K562 (cell line): ENCODE results near the gene TTC38. TPM values are rescaled to one million over a fixed set of nuclear protein-coding genes. Genes with fewer than 3 reads are reported as not detected.

Experiments
- ATAC-seq: fragments of 200-7000 bp; cut with Tn5 transposase; 3 replicates; pipeline ENCODE4 v1.9.1; 2020; ENCODE audit warnings: moderate library complexity
- BruUV-seq: library from RNA; stranded (reverse); fragments of 400-500 nt; replicated peaks from 2 replicates; lab custom pipeline; 2021; lab: Mats Ljungman, UMichigan
- CTCF ChIA-PET: fragments of 300-600 bp; formaldehyde crosslinking; extraction: SDS; loops from one replicate; lab custom pipeline; 2021; ENCODE audit warnings: low intra/inter-chr PET ratio; lab: Yijun Ruan, JAX
- POLR2A ChIA-PET: fragments of 300-600, 350-650 bp; sonication (Branson Sonifier 250); formaldehyde crosslinking; extraction: SDS; loops from one replicate; lab custom pipeline; 2021; ENCODE audit warnings: antibody characterized with exemption, inconsistent platforms; lab: Yijun Ruan, JAX
- DNase-seq, 4 experiments: peaks; one replicate each; pipeline versions ENCODE4 v3.0.0 to v3.0.0-alpha.2; 2011 to 2018; ENCODE audit warnings: low spot score in 3 of 4, mixed read lengths in 3 of 4; ENCODE audit errors: extremely low read depth in 1 of 4
- FAIRE-seq: peaks from 2 replicates; lab custom pipeline; 2011; peaks lifted over from hg19 to GRCh38; lab: Jason Lieb, UNC
- H2AFZ ChIP-seq: 2 replicates; pipeline ENCODE4 v1.6.0; 2011; ENCODE audit warnings: low read depth, low read length, control low read depth, inconsistent platforms
- H3K27ac ChIP-seq: fragments of 200-600 bp; 3 replicates; pipeline ENCODE4 v1.8.0; 2011; ENCODE audit warnings: low read depth, mild to moderate bottlenecking, control low read depth, inconsistent platforms, low read length, moderate library complexity, mixed read lengths; ENCODE audit errors: extremely low read depth
- H3K27me3 ChIP-seq, 2 experiments: fragments of 300-600 bp in 1 of 2; 2 replicates in 1 of 2; 3 replicates in 1 of 2; pipeline versions ENCODE4 v1.6.0 to v1.8.0; 2011; ENCODE audit warnings: inconsistent platforms in 2 of 2, low read length in 2 of 2, mild to moderate bottlenecking in 1 of 2, mixed read lengths in 1 of 2, moderate library complexity in 1 of 2; ENCODE audit not compliant: control insufficient read depth in 2 of 2, insufficient read depth in 2 of 2
- H3K36me3 ChIP-seq: fragments of 300-600 bp; 3 replicates; pipeline ENCODE4 v1.8.0; 2011; ENCODE audit warnings: mild to moderate bottlenecking, low read length, inconsistent platforms; ENCODE audit not compliant: control insufficient read depth, insufficient read depth
- H3K4me1 ChIP-seq, 2 experiments: fragments of 200-600 bp in 1 of 2; replicated peaks in 1 of 2; 2 replicates in 1 of 2; 3 replicates in 1 of 2; pipeline versions ENCODE4 v1.5.1 to v1.8.0; 2011; ENCODE audit warnings: inconsistent platforms in 2 of 2, low read length in 2 of 2, mild to moderate bottlenecking in 1 of 2, mixed read lengths in 1 of 2, moderate library complexity in 1 of 2; ENCODE audit not compliant: control insufficient read depth in 2 of 2, insufficient read depth in 2 of 2
- H3K4me2 ChIP-seq: 2 replicates; pipeline ENCODE4 v1.6.1; 2011; ENCODE audit warnings: low read length, control low read depth, inconsistent platforms, mixed read lengths; ENCODE audit not compliant: insufficient read depth
- H3K4me3 ChIP-seq: fragments of 200-600 bp; sonication (generic), shearing (Covaris generic); 2 replicates; pipeline ENCODE4 v1.5.1; 2016; ENCODE audit warnings: control low read depth, inconsistent platforms
- H3K79me2 ChIP-seq: fragments of 200-600 bp; 3 replicates; pipeline ENCODE4 v1.8.0; 2011; ENCODE audit warnings: low read length, inconsistent platforms; ENCODE audit not compliant: control insufficient read depth, insufficient read depth
- H3K9ac ChIP-seq, 2 experiments: 2 replicates each; pipeline versions ENCODE4 v1.6.0 to v1.6.1; 2011; ENCODE audit warnings: low read depth in 2 of 2, low read length in 2 of 2, control low read depth in 1 of 2, inconsistent platforms in 1 of 2, mild to moderate bottlenecking in 1 of 2, mixed read lengths in 1 of 2; ENCODE audit not compliant: insufficient read depth in 1 of 2
- H3K9me1 ChIP-seq: one replicate; pipeline ENCODE4 v1.6.0; 2011; ENCODE audit warnings: inconsistent platforms, mild to moderate bottlenecking, low read length, moderate library complexity; ENCODE audit not compliant: control insufficient read depth, insufficient read depth
- H3K9me3 ChIP-seq: replicated peaks from 2 replicates; pipeline ENCODE4 v1.5.1; 2011; ENCODE audit warnings: low read depth, low read length, inconsistent platforms; ENCODE audit not compliant: control insufficient read depth, insufficient read depth
- H4K20me1 ChIP-seq: replicated peaks from 2 replicates; pipeline ENCODE4 v1.6.1; 2011; ENCODE audit warnings: low read length, inconsistent platforms, mixed read lengths; ENCODE audit not compliant: control insufficient read depth, insufficient read depth
- ESRRB ChIP-seq: fragments of 250-450 bp; sonication (Bioruptor Pico); IDR thresholded peaks from 2 replicates; pipeline ENCODE4 v1.5.0; 2020; ENCODE audit warnings: mild to moderate bottlenecking, moderate library complexity, borderline replicate concordance
- RAD21 ChIP-seq, 2 experiments: fragments of 250-450 bp in 1 of 2; fragments of 450-650 bp in 1 of 2; sonication (Bioruptor Pico) in 1 of 2; formaldehyde crosslinking in 1 of 2; IDR thresholded peaks in 1 of 2; conservative IDR thresholded peaks in 1 of 2; 2 replicates each; pipeline versions ENCODE4 v1.4.0 to v1.8.0; 2020 to 2022; ENCODE audit warnings: mild to moderate bottlenecking in 2 of 2, moderate library complexity in 1 of 2
- RCOR1 ChIP-seq, 2 experiments: IDR thresholded peaks; 2 replicates each; pipeline ENCODE4 v1.6.1; 2012; ENCODE audit warnings: low read depth in 2 of 2, low read length in 2 of 2, borderline replicate concordance in 1 of 2, improper control_type of control experiment in 1 of 2
- ZNF146 ChIP-seq: IDR thresholded peaks from one replicate; pipeline ENCODE4 v1.6.1; 2018; ENCODE audit warnings: missing compliant biosample characterization; ENCODE audit not compliant: unreplicated experiment
- WGBS: fragments of 100-300 bp; shearing (Covaris generic); methylation state at CpG from one replicate; pipeline ENCODE4 v1.1.6; 2016; ENCODE audit warnings: low coverage, mixed read lengths; ENCODE audit not compliant: insufficient coverage; ENCODE audit errors: missing lambda C conversion rate; 5-methylcytosine and 5-hydroxymethylcytosine counted together
- in situ Hi-C: fragments of 300-500 bp; cut with MboI; formaldehyde crosslinking; loops from 4 replicates; pipeline ENCODE4 v1.15.0; 2018; ENCODE audit warnings: inconsistent platforms, mixed read lengths
- intact Hi-C: fragments of 100-400 bp; cut with micrococcal nuclease; formaldehyde crosslinking; loops from 2 replicates; pipeline ENCODE4 v1.14.2; 2022
- polyA plus RNA-seq, 8 experiments: library from polyadenylated mRNA; depleted of rRNA in 4 of 8; stranded (reverse) in 5 of 8; unstranded in 3 of 8; fragments of >200 nt; fragmentation: Nextera tagmentation in 2 of 8; fragmentation: Illumina TruSeq in 1 of 8; extraction: Ambion mirVana in 2 of 8; extraction: Trizol in 1 of 8; gene quantifications; 2 replicates each; pipeline versions ENCODE4 v1.2.1 to v1.2.3, GENCODE V29; 2011 to 2014; ENCODE audit warnings: inconsistent platforms in 1 of 8, missing spikeins in 1 of 8
- total RNA-seq, 7 experiments: library from RNA; depleted of rRNA in 6 of 7; stranded (reverse); fragments of >200 nt in 6 of 7; fragmentation: Illumina TruSeq in 2 of 7; extraction: Trizol in 2 of 7; gene quantifications; 2 replicates each; pipeline versions ENCODE4 v1.2.1 to v1.2.3, GENCODE V29; 2011 to 2021; ENCODE audit warnings: low replicate concordance in 1 of 7
- TF ChIP-seq, protein P1 (sequence below): fragments of 450-650 bp; formaldehyde crosslinking; IDR thresholded peaks from 2 replicates; pipeline ENCODE4 v1.4.0; 2020; ENCODE audit warnings: mild to moderate bottlenecking

Gene TTC38
- total and polyA plus RNA-seq, 9 of the 15 experiments (the other 6 are each of a cell fraction or from before 2014, with no cell fraction given) = 0.84 to 28.4 (median 18.1) TPM

DNA sequence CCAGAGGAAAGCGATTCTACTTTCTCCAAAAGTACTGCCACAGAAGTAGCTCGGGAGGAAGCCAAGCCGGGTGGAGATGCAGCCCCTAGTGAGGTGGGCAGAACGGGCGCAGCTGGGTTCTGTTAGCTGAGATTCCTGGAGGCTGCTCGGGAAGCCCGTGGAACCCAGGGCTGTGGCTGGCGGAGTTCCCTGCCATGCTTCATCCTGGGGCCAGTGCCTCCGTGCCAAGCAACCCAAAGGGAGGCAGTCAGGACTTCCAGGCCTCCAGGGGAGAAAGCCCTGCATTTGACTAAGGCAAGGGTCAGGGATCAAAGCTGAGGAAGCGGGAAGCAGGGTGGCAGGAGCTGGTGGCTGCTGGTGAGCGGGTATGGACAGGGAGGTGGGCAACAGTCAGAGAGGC lies 61.0 kb downstream of the TTC38 start:
- no peaks in the 10 kb centered on the region for H3K4me1 ChIP-seq
- no peak for ATAC-seq
- H3K27ac ChIP-seq = no peak overlapping the region
- BruUV-seq = no TSS peak
- no peaks in the 10 kb centered on the region for H3K9me3 ChIP-seq
- H3K79me2 ChIP-seq = no peaks in the 10 kb centered on the region
- no peak overlapping the region for H2AFZ ChIP-seq
- no peak overlapping the region for H3K4me2 ChIP-seq
- no peak for DNase-seq
- POLR2A ChIA-PET = interaction anchor here (0.6 kb wide), 1 partner anchor 32 kb away, joined by 3 read pairs; no protein-coding TSS in a partner anchor
- H3K9ac ChIP-seq = no peak overlapping the region
- no peak for FAIRE-seq
- in situ Hi-C loops (no loop called here), intact Hi-C loops (no loop called here)
- H3K4me3 ChIP-seq = no peak overlapping the region
- no peaks in the 10 kb centered on the region for H3K27me3 ChIP-seq
- 83% methylated on average over 4 of the region's 11 CpGs for WGBS
- no peak for TF ChIP-seq ESRRB (CRISPR knock-in tag)
- TF ChIP-seq RCOR1 (IDR thresholded peaks at IDR 0.05; ENCODE audit: borderline replicate concordance in 1 of 2, low read depth in 2 of 2, low read length in 2 of 2) = no peak
- TF ChIP-seq RAD21 (CRISPR knock-in tag; conservative IDR thresholded peaks at IDR 0.05 in 1 of 2, IDR thresholded peaks at IDR 0.05 in 1 of 2) = no peak
- TF ChIP-seq ZNF146 (CRISPR knock-in tag) = no peak
- TF ChIP-seq, protein P1, sequence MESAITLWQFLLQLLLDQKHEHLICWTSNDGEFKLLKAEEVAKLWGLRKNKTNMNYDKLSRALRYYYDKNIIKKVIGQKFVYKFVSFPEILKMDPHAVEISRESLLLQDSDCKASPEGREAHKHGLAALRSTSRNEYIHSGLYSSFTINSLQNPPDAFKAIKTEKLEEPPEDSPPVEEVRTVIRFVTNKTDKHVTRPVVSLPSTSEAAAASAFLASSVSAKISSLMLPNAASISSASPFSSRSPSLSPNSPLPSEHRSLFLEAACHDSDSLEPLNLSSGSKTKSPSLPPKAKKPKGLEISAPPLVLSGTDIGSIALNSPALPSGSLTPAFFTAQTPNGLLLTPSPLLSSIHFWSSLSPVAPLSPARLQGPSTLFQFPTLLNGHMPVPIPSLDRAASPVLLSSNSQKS (CRISPR knock-in tag) = no peak
- no peaks in the 10 kb centered on the region for H4K20me1 ChIP-seq
- H3K36me3 ChIP-seq = peaks cover 68% of the 10 kb centered on the region; the same call in 2 of the 3 replicates
- no peaks in the 10 kb centered on the region for H3K9me1 ChIP-seq
- CTCF ChIA-PET = no interaction called here
